IMR-90 (cell line): ENCODE measurements around the gene BZW2. TPM values are rescaled to one million over a fixed set of nuclear protein-coding genes. Genes with fewer than 3 reads are reported as not detected.

ENCODE experiments used
- ATAC-seq: fragments of 200-7000 bp; cut with Tn5 transposase; 2 replicates; pipeline ENCODE4 v1.9.1; 2020; ENCODE audit warnings: low read depth, mild to moderate bottlenecking, moderate library complexity
- BruUV-seq: library from RNA; stranded (reverse); fragments of 400-500 nt; replicated peaks from 2 replicates; lab custom pipeline; 2021; lab: Mats Ljungman, UMichigan
- CTCF ChIA-PET: fragments of 300-600 bp; formaldehyde crosslinking; extraction: SDS; loops from one replicate; lab custom pipeline; 2021; ENCODE audit warnings: antibody characterized with exemption; lab: Yijun Ruan, JAX
- POLR2A ChIA-PET: fragments of 300-600 bp; sonication (Branson Sonifier 250); formaldehyde crosslinking; loops from one replicate; lab custom pipeline; 2022; ENCODE audit warnings: antibody characterized with exemption; ENCODE audit not compliant: unreplicated experiment; lab: Charles Lee
- DNase-seq: peaks from one replicate; pipeline ENCODE4 v3.0.0; 2013
- H2AFZ ChIP-seq: replicated peaks from 2 replicates; pipeline ENCODE3; 2013; ENCODE audit warnings: low read length, mild to moderate bottlenecking; ENCODE audit not compliant: poor library complexity
- H2AK5ac ChIP-seq: 2 replicates; pipeline ENCODE4 v1.6.1; 2013; ENCODE audit warnings: low read depth, low read length, inconsistent platforms
- H2AK9ac ChIP-seq: replicated peaks from 2 replicates; pipeline ENCODE3; 2013; ENCODE audit warnings: mild to moderate bottlenecking, low read depth, low read length, moderate library complexity; ENCODE audit not compliant: poor library complexity
- H2BK120ac ChIP-seq: 2 replicates; pipeline ENCODE4 v1.6.1; 2013; ENCODE audit warnings: low read depth, low read length, inconsistent platforms
- H2BK15ac ChIP-seq: 3 replicates; pipeline ENCODE4 v1.6.1; 2013; ENCODE audit warnings: low read depth, low read length, inconsistent platforms
- H2BK20ac ChIP-seq: 2 replicates; pipeline ENCODE4 v1.6.1; 2013; ENCODE audit warnings: low read depth, mild to moderate bottlenecking, inconsistent platforms, low read length, moderate library complexity
- H2BK5ac ChIP-seq: 2 replicates; pipeline ENCODE4 v1.6.1; 2013; ENCODE audit warnings: mild to moderate bottlenecking, low read depth, low read length, inconsistent platforms; ENCODE audit not compliant: poor library complexity, severe bottlenecking
- H3K14ac ChIP-seq: replicated peaks from 2 replicates; pipeline ENCODE4 v1.6.1; 2013; ENCODE audit warnings: low read depth, low read length, inconsistent platforms
- H3K18ac ChIP-seq: 2 replicates; pipeline ENCODE4 v1.6.1; 2013; ENCODE audit warnings: low read depth, low read length, control low read depth
- H3K23ac ChIP-seq: 2 replicates; pipeline ENCODE4 v1.6.1; 2013; ENCODE audit warnings: low read depth, low read length, inconsistent platforms
- H3K27ac ChIP-seq: 2 replicates; pipeline ENCODE4 v1.5.1; 2013; ENCODE audit warnings: mild to moderate bottlenecking, control low read depth, low read length; ENCODE audit not compliant: insufficient read depth
- H3K27me3 ChIP-seq: 2 replicates; pipeline ENCODE4 v1.6.1; 2013; ENCODE audit warnings: low read length; ENCODE audit not compliant: control insufficient read depth, insufficient read depth
- H3K36me3 ChIP-seq: 2 replicates; pipeline ENCODE4 v1.6.1; 2013; ENCODE audit warnings: low read length, mixed read lengths; ENCODE audit not compliant: control insufficient read depth, insufficient read depth
- H3K4ac ChIP-seq: 2 replicates; pipeline ENCODE4 v1.6.1; 2013; ENCODE audit warnings: low read depth, low read length, inconsistent platforms
- H3K4me1 ChIP-seq: 2 replicates; pipeline ENCODE4 v1.6.1; 2013; ENCODE audit warnings: low read length, mixed read lengths; ENCODE audit not compliant: control insufficient read depth, insufficient read depth
- H3K4me2 ChIP-seq: 2 replicates; pipeline ENCODE4 v1.6.1; 2013; ENCODE audit warnings: low read depth, mild to moderate bottlenecking, control low read depth, low read length, moderate library complexity
- H3K4me3 ChIP-seq: 2 replicates; pipeline ENCODE4 v1.5.1; 2013; ENCODE audit warnings: low read depth, mild to moderate bottlenecking, control low read depth, low read length, moderate library complexity; ENCODE audit not compliant: insufficient read depth
- H3K56ac ChIP-seq: 2 replicates; pipeline ENCODE4 v1.6.1; 2013; ENCODE audit warnings: low read length, inconsistent platforms; ENCODE audit not compliant: insufficient read depth; ENCODE audit errors: extremely low read depth
- H3K79me1 ChIP-seq, 2 experiments: 2 replicates each; pipeline ENCODE4 v1.6.1; 2013; ENCODE audit warnings: low read length in 2 of 2, inconsistent platforms in 1 of 2, low read depth in 1 of 2
- H3K9ac ChIP-seq: 2 replicates; pipeline ENCODE4 v1.6.1; 2013; ENCODE audit warnings: low read depth, low read length, control low read depth
- H3K9me1 ChIP-seq: 2 replicates; pipeline ENCODE4 v1.6.1; 2013; ENCODE audit warnings: low read length, inconsistent platforms; ENCODE audit not compliant: insufficient read depth
- H3K9me3 ChIP-seq: 2 replicates; pipeline ENCODE4 v1.6.1; 2013; ENCODE audit warnings: low read length; ENCODE audit not compliant: control insufficient read depth, insufficient read depth
- H4K20me1 ChIP-seq: 2 replicates; pipeline ENCODE4 v1.6.1; 2013; ENCODE audit warnings: low read length, inconsistent platforms; ENCODE audit not compliant: insufficient read depth
- H4K5ac ChIP-seq: 2 replicates; pipeline ENCODE4 v1.6.1; 2013; ENCODE audit warnings: mild to moderate bottlenecking, low read depth, low read length, control low read depth
- H4K8ac ChIP-seq, 2 experiments: 2 replicates each; pipeline ENCODE4 v1.6.1; 2013; ENCODE audit warnings: low read depth in 2 of 2, low read length in 2 of 2, control low read depth in 1 of 2, inconsistent platforms in 1 of 2
- H4K91ac ChIP-seq: 2 replicates; pipeline ENCODE4 v1.6.1; 2013; ENCODE audit warnings: low read depth, low read length, inconsistent platforms; ENCODE audit not compliant: insufficient read depth
- FOS ChIP-seq: fragments of 150-350 bp; IDR thresholded peaks from 2 replicates; pipeline ENCODE4 v1.6.1; 2016; ENCODE audit warnings: low read depth, low read length
- MAZ ChIP-seq: IDR thresholded peaks from 2 replicates; pipeline ENCODE4 v1.6.1; 2012; ENCODE audit warnings: low read depth, mild to moderate bottlenecking, low read length, improper control_type of control experiment, moderate library complexity, borderline replicate concordance
- MXI1 ChIP-seq: IDR thresholded peaks from 2 replicates; pipeline ENCODE4 v1.6.1; 2012; ENCODE audit warnings: low read depth, mild to moderate bottlenecking, low read length, moderate library complexity, borderline replicate concordance
- NFE2L2 ChIP-seq: fragments of 150-350 bp; IDR thresholded peaks from 2 replicates; pipeline ENCODE4 v1.6.1; 2016; ENCODE audit warnings: low read depth, mild to moderate bottlenecking, low read length
- RCOR1 ChIP-seq: IDR thresholded peaks from 2 replicates; pipeline ENCODE4 v1.6.1; 2012; ENCODE audit warnings: mild to moderate bottlenecking, low read length, improper control_type of control experiment; ENCODE audit not compliant: insufficient replicate concordance
- WGBS, 2 experiments: methylation state at CpG; one replicate each; pipeline versions ENCODE4 v1.1.5 to v1.1.7; 2013; ENCODE audit warnings: missing lambda C conversion rate in 2 of 2; ENCODE audit not compliant: insufficient read length in 1 of 2; ENCODE audit errors: extremely low coverage in 2 of 2; 5-methylcytosine and 5-hydroxymethylcytosine counted together
- dilution Hi-C: fragments of 300-500 bp; cut with HindIII; formaldehyde crosslinking; loops from one replicate; pipeline ENCODE4 v1.14.3; 2018; ENCODE audit warnings: low sequenced_read_pairs; ENCODE audit not compliant: unreplicated experiment
- in situ Hi-C: fragments of 300-500 bp; cut with MboI; formaldehyde crosslinking; loops from 3 replicates; pipeline ENCODE4 v1.14.3; 2019; ENCODE audit warnings: low sequenced_read_pairs, inconsistent platforms, mixed read lengths
- intact Hi-C: fragments of 100-400 bp; cut with micrococcal nuclease; formaldehyde crosslinking; loops from 2 replicates; pipeline ENCODE4 v1.10.0; 2022
- polyA plus RNA-seq, 3 experiments: library from polyadenylated mRNA; depleted of rRNA; stranded (reverse); fragments of >200 nt; gene quantifications; 2 replicates each; pipeline ENCODE4 v1.2.3, GENCODE V29; 2012; ENCODE audit warnings: low replicate concordance in 1 of 3
- total RNA-seq: library from RNA; depleted of rRNA; stranded (reverse); fragments of >200 nt; gene quantifications from 2 replicates; pipeline ENCODE4 v1.2.3, GENCODE V29; 2012
- TF ChIP-seq, protein P1 (sequence below): fragments of 150-350 bp; IDR thresholded peaks from 2 replicates; pipeline ENCODE4 v1.6.1; 2016; ENCODE audit warnings: low read depth, mild to moderate bottlenecking, low read length, moderate library complexity, borderline replicate concordance

The BZW2 gene
- total and polyA plus RNA-seq, 2 of the 4 experiments (the other 2 are of a cell fraction): 58.1 to 92.9 TPM

- no peak overlapping the region for H3K4me2 ChIP-seq
- intact Hi-C loops: no loop called here
- in situ Hi-C loops: no loop called here
- H2AK9ac ChIP-seq: no peak overlapping the region
- H2BK5ac ChIP-seq: no peak overlapping the region
- H3K4ac ChIP-seq: no peak overlapping the region
- DNase-seq (no peak), ATAC-seq (no peak)
- no peak overlapping the region for H2AFZ ChIP-seq
- no peak for TF ChIP-seq RCOR1
- TF ChIP-seq FOS: no peak
- TF ChIP-seq, protein P1, sequence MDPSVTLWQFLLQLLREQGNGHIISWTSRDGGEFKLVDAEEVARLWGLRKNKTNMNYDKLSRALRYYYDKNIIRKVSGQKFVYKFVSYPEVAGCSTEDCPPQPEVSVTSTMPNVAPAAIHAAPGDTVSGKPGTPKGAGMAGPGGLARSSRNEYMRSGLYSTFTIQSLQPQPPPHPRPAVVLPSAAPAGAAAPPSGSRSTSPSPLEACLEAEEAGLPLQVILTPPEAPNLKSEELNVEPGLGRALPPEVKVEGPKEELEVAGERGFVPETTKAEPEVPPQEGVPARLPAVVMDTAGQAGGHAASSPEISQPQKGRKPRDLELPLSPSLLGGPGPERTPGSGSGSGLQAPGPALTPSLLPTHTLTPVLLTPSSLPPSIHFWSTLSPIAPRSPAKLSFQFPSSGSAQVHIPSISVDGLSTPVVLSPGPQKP: no peak
- TF ChIP-seq NFE2L2: no peak
- no peak for TF ChIP-seq MAZ
- TF ChIP-seq MXI1: no peak
- ChIA-PET POLR2A (no interaction called here), CTCF (no interaction called here)
- H3K18ac ChIP-seq: no peak overlapping the region
- H3K56ac ChIP-seq: no peak overlapping the region
- dilution Hi-C loops: no loop called here
- H3K4me1 ChIP-seq: no peaks in the 10 kb centered on the region
- no peak overlapping the region for H2BK20ac ChIP-seq
- WGBS, 2 experiments: no CpG with 5 or more reads among the region's 4 CpGs
- H4K8ac ChIP-seq: no peak overlapping the region
- no peaks in the 10 kb centered on the region for H3K27me3 ChIP-seq
- H2AK5ac ChIP-seq: no peak overlapping the region
- no peak overlapping the region for H3K14ac ChIP-seq
- no peak overlapping the region for H3K4me3 ChIP-seq
- H2BK15ac ChIP-seq: no peak overlapping the region
- no peaks in the 10 kb centered on the region for H3K9me1 ChIP-seq
- no peaks in the 10 kb centered on the region for H4K20me1 ChIP-seq
- H4K91ac ChIP-seq: no peak overlapping the region
- H3K9ac ChIP-seq: no peak overlapping the region
- no peak overlapping the region for H2BK120ac ChIP-seq
- H3K27ac ChIP-seq: no peak overlapping the region
- no peaks in the 10 kb centered on the region for H3K36me3 ChIP-seq
- no peaks in the 10 kb centered on the region for H3K9me3 ChIP-seq
- H3K79me1 ChIP-seq: no peaks in the 10 kb centered on the region
- no peak overlapping the region for H3K23ac ChIP-seq
- H4K5ac ChIP-seq: no peak overlapping the region
- no TSS peak for BruUV-seq
These were observed 75.6 kb downstream of the BZW2 start for GRCh38 chr7:16721541-16721940.
